GM23338 (cell line): Measurements from ENCODE around the gene GJA8. TPM values are rescaled to one million over a fixed set of nuclear protein-coding genes. Genes with fewer than 3 reads are reported as not detected.

Experiments
- ATAC-seq: fragments of 200-7000 bp; cut with Tn5 transposase; 3 replicates; pipeline ENCODE4 v1.9.1; 2020
- DNase-seq: peaks from one replicate; pipeline ENCODE4 v3.0.0-alpha.2; 2015; ENCODE audit warnings: low spot score
- H2AFZ ChIP-seq: fragments of 200-600 bp; sonication (generic); 2 replicates; pipeline ENCODE4 v1.8.0; 2016; ENCODE audit warnings: antibody characterized with exemption, mild to moderate bottlenecking, moderate library complexity
- H3F3A ChIP-seq: fragments of 200-600 bp; sonication (generic); replicated peaks from 2 replicates; pipeline ENCODE4 v1.8.0; 2017; ENCODE audit warnings: antibody characterized with exemption, mixed run types, low read depth
- H3K27ac ChIP-seq: fragments of 200-600 bp; sonication (generic); 2 replicates; pipeline ENCODE4 v1.6.1; 2016; ENCODE audit warnings: low read depth
- H3K27me3 ChIP-seq: fragments of 200-600 bp; sonication (generic); 2 replicates; pipeline ENCODE4 v1.8.0; 2016; ENCODE audit warnings: mild to moderate bottlenecking, mixed run types, moderate library complexity; ENCODE audit not compliant: insufficient read depth
- H3K36me3 ChIP-seq: fragments of 200-600 bp; sonication (generic); 2 replicates; pipeline ENCODE4 v1.8.0; 2016; ENCODE audit warnings: mild to moderate bottlenecking; ENCODE audit not compliant: insufficient read depth
- H3K4me1 ChIP-seq: fragments of 200-600 bp; sonication (generic); 2 replicates; pipeline ENCODE4 v1.8.0; 2016; ENCODE audit warnings: mild to moderate bottlenecking, moderate library complexity; ENCODE audit not compliant: insufficient read depth
- H3K4me2 ChIP-seq: fragments of 200-600 bp; sonication (generic); 2 replicates; pipeline ENCODE4 v1.7.1; 2017; ENCODE audit warnings: mixed run types
- H3K4me3 ChIP-seq: fragments of 200-600 bp; sonication (generic); 2 replicates; pipeline ENCODE4 v1.6.1; 2016; ENCODE audit warnings: mixed run types
- H3K79me2 ChIP-seq: fragments of 200-600 bp; sonication (generic); replicated peaks from 2 replicates; pipeline ENCODE4 v1.8.0; 2017; ENCODE audit warnings: mild to moderate bottlenecking; ENCODE audit not compliant: insufficient read depth
- H3K9me2 ChIP-seq: fragments of 200-600 bp; sonication (generic); 2 replicates; pipeline ENCODE4 v1.8.0; 2017; ENCODE audit not compliant: insufficient read depth
- H4K20me1 ChIP-seq: fragments of 200-600 bp; sonication (generic); replicated peaks from 2 replicates; pipeline ENCODE4 v1.8.0; 2017; ENCODE audit warnings: mild to moderate bottlenecking; ENCODE audit not compliant: insufficient read depth
- H3K27ac Mint-ChIP-seq: 2 replicates; pipeline ENCODE4 v1.8.0; 2020; ENCODE audit warnings: inconsistent platforms, mild to moderate bottlenecking, moderate library complexity, mixed read lengths
- H3K27me3 Mint-ChIP-seq: 3 replicates; pipeline ENCODE4 v1.8.0; 2022; ENCODE audit warnings: low read depth, mild to moderate bottlenecking, moderate library complexity, mixed read lengths, inconsistent platforms; ENCODE audit not compliant: insufficient read depth, poor library complexity
- H3K36me3 Mint-ChIP-seq: 3 replicates; pipeline ENCODE4 v1.8.0; 2021; ENCODE audit warnings: low read depth, mild to moderate bottlenecking, inconsistent platforms, moderate library complexity, mixed read lengths
- H3K4me1 Mint-ChIP-seq: 3 replicates; pipeline ENCODE4 v1.8.0; 2020; ENCODE audit warnings: mild to moderate bottlenecking, inconsistent platforms, mixed read lengths
- H3K4me3 Mint-ChIP-seq: 3 replicates; pipeline ENCODE4 v1.8.0; 2021; ENCODE audit warnings: moderate library complexity, mild to moderate bottlenecking, inconsistent platforms, mixed read lengths
- H3K9me3 Mint-ChIP-seq: 3 replicates; pipeline ENCODE4 v1.8.0; 2020; ENCODE audit warnings: moderate library complexity, mild to moderate bottlenecking, inconsistent platforms, mixed read lengths
- CREB1 ChIP-seq: fragments of 250-450 bp; sonication (Bioruptor Pico); IDR thresholded peaks from 2 replicates; pipeline ENCODE4 v1.5.0; 2020; ENCODE audit warnings: low read depth, mild to moderate bottlenecking, moderate library complexity
- EZH2 ChIP-seq: fragments of 200-600 bp; sonication (generic); IDR thresholded peaks from one replicate; pipeline ENCODE4 v1.8.0; 2017; ENCODE audit warnings: antibody characterized with exemption, mild to moderate bottlenecking, low read depth; ENCODE audit not compliant: unreplicated experiment
- EZH2phosphoT487 ChIP-seq: fragments of 200-600 bp; sonication (generic); IDR thresholded peaks from one replicate; pipeline ENCODE4 v1.8.1; 2018; ENCODE audit warnings: antibody characterized with exemption; ENCODE audit not compliant: unreplicated experiment
- POLR2AphosphoS5 ChIP-seq: IDR thresholded peaks from 2 replicates; pipeline ENCODE4 v1.6.1; 2016; ENCODE audit warnings: antibody characterized with exemption, low read depth
- STAT1 ChIP-seq: IDR thresholded peaks from one replicate; pipeline ENCODE4 v1.6.1; 2016; ENCODE audit warnings: antibody characterized with exemption; ENCODE audit not compliant: unreplicated experiment
- ZNF331 ChIP-seq: fragments of 250-450 bp; sonication (Bioruptor Pico); IDR thresholded peaks from 2 replicates; pipeline ENCODE4 v1.5.0; 2020; ENCODE audit warnings: low read depth, mild to moderate bottlenecking, moderate library complexity
- polyA plus RNA-seq: library from polyadenylated mRNA; unstranded; fragments of >200 nt; fragmentation: Nextera tagmentation; extraction: Ambion mirVana; gene quantifications from 2 replicates; pipeline ENCODE4 v1.2.1, GENCODE V29; 2016
- total RNA-seq: library from RNA; depleted of rRNA; stranded (reverse); fragments of >200 nt; shearing (Covaris generic); gene quantifications from 2 replicates; pipeline ENCODE4 v1.2.3, GENCODE V29; 2014
- TF ChIP-seq, protein P1 (sequence below): fragments of 250-450 bp; sonication (Bioruptor Pico); IDR thresholded peaks from 2 replicates; pipeline ENCODE4 v1.5.0; 2020; ENCODE audit warnings: mild to moderate bottlenecking, moderate library complexity
- TF ChIP-seq, protein P2 (sequence below): IDR thresholded peaks from one replicate; pipeline ENCODE4 v1.6.1; 2018; ENCODE audit warnings: antibody characterized with exemption; ENCODE audit not compliant: unreplicated experiment
- TF ChIP-seq, protein P3 (sequence below): IDR thresholded peaks from 2 replicates; pipeline ENCODE4 v1.6.1; 2016; ENCODE audit warnings: antibody characterized with exemption
- TF ChIP-seq, protein P4 (sequence below), 2 experiments: fragments of 200-600 bp in 1 of 2; sonication (generic) in 1 of 2; conservative IDR thresholded peaks; 2 replicates each; pipeline versions ENCODE4 v1.5.1 to v1.6.1; 2016 to 2017; ENCODE audit warnings: antibody characterized with exemption in 2 of 2, low read depth in 2 of 2, mild to moderate bottlenecking in 2 of 2, moderate library complexity in 1 of 2

Gene GJA8
- total and polyA plus RNA-seq, 2 experiments from 2014 or later: not detected

DNA sequence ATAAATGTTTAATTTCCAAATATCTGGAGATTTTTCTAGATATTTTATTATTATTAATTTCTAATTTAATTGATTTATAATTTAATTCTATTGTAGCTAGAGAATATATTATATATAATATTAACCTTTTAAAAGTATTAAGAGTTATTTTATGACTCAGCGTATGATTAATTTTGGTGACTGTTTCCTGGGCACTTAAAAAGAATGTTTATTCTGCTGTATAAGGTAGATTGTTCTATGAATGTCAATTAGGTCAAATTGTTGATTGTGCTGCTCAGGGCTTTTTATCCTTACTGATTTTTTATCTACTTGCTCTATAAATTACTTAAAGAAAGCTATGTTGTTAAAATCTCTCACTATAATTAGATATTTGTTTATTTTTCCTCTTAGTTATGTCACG is 20.1 kb upstream of the GJA8 start:
- no peak overlapping the region for H3K4me3 ChIP-seq
- H3F3A ChIP-seq: no peaks in the 10 kb centered on the region
- no peak overlapping the region for H3K4me2 ChIP-seq
- Mint-ChIP-seq H3K27ac (no peak overlapping the region), H3K9me3 (peaks cover 12% of the 10 kb centered on the region), H3K4me3 (no peak overlapping the region), H3K27me3 (no peaks in the 10 kb centered on the region), H3K4me1 (peaks cover 4% of the 10 kb centered on the region), H3K36me3 (peaks cover 8% of the 10 kb centered on the region; the same call in 2 of the 3 replicates)
- H3K4me1 ChIP-seq: no peaks in the 10 kb centered on the region
- no peak overlapping the region for H3K27ac ChIP-seq
- H3K9me2 ChIP-seq: peaks cover 3% of the 10 kb centered on the region; the same call in 1 of the 2 replicates
- H4K20me1 ChIP-seq: no peaks in the 10 kb centered on the region
- no peaks in the 10 kb centered on the region for H3K79me2 ChIP-seq
- TF ChIP-seq, protein P1, sequence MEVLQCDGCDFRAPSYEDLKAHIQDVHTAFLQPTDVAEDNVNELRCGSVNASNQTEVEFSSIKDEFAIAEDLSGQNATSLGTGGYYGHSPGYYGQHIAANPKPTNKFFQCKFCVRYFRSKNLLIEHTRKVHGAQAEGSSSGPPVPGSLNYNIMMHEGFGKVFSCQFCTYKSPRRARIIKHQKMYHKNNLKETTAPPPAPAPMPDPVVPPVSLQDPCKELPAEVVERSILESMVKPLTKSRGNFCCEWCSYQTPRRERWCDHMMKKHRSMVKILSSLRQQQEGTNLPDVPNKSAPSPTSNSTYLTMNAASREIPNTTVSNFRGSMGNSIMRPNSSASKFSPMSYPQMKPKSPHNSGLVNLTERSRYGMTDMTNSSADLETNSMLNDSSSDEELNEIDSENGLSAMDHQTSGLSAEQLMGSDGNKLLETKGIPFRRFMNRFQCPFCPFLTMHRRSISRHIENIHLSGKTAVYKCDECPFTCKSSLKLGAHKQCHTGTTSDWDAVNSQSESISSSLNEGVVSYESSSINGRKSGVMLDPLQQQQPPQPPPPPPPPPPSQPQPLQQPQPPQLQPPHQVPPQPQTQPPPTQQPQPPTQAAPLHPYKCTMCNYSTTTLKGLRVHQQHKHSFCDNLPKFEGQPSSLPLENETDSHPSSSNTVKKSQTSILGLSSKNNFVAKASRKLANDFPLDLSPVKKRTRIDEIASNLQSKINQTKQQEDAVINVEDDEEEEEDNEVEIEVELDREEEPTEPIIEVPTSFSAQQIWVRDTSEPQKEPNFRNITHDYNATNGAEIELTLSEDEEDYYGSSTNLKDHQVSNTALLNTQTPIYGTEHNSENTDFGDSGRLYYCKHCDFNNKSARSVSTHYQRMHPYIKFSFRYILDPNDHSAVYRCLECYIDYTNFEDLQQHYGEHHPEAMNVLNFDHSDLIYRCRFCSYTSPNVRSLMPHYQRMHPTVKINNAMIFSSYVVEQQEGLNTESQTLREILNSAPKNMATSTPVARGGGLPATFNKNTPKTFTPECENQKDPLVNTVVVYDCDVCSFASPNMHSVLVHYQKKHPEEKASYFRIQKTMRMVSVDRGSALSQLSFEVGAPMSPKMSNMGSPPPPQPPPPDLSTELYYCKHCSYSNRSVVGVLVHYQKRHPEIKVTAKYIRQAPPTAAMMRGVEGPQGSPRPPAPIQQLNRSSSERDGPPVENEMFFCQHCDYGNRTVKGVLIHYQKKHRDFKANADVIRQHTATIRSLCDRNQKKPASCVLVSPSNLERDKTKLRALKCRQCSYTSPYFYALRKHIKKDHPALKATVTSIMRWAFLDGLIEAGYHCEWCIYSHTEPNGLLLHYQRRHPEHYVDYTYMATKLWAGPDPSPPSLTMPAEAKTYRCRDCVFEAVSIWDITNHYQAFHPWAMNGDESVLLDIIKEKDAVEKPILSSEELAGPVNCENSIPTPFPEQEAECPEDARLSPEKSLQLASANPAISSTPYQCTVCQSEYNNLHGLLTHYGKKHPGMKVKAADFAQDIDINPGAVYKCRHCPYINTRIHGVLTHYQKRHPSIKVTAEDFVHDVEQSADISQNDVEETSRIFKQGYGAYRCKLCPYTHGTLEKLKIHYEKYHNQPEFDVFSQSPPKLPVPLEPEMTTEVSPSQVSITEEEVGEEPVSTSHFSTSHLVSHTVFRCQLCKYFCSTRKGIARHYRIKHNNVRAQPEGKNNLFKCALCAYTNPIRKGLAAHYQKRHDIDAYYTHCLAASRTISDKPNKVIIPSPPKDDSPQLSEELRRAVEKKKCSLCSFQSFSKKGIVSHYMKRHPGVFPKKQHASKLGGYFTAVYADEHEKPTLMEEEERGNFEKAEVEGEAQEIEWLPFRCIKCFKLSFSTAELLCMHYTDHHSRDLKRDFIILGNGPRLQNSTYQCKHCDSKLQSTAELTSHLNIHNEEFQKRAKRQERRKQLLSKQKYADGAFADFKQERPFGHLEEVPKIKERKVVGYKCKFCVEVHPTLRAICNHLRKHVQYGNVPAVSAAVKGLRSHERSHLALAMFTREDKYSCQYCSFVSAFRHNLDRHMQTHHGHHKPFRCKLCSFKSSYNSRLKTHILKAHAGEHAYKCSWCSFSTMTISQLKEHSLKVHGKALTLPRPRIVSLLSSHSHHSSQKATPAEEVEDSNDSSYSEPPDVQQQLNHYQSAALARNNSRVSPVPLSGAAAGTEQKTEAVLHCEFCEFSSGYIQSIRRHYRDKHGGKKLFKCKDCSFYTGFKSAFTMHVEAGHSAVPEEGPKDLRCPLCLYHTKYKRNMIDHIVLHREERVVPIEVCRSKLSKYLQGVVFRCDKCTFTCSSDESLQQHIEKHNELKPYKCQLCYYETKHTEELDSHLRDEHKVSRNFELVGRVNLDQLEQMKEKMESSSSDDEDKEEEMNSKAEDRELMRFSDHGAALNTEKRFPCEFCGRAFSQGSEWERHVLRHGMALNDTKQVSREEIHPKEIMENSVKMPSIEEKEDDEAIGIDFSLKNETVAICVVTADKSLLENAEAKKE (CRISPR knock-in tag): no peak
- no peak for TF ChIP-seq ZNF331 (CRISPR knock-in tag)
- TF ChIP-seq CREB1 (CRISPR knock-in tag): no peak
- TF ChIP-seq EZH2: no peak
- TF ChIP-seq, protein P2, sequence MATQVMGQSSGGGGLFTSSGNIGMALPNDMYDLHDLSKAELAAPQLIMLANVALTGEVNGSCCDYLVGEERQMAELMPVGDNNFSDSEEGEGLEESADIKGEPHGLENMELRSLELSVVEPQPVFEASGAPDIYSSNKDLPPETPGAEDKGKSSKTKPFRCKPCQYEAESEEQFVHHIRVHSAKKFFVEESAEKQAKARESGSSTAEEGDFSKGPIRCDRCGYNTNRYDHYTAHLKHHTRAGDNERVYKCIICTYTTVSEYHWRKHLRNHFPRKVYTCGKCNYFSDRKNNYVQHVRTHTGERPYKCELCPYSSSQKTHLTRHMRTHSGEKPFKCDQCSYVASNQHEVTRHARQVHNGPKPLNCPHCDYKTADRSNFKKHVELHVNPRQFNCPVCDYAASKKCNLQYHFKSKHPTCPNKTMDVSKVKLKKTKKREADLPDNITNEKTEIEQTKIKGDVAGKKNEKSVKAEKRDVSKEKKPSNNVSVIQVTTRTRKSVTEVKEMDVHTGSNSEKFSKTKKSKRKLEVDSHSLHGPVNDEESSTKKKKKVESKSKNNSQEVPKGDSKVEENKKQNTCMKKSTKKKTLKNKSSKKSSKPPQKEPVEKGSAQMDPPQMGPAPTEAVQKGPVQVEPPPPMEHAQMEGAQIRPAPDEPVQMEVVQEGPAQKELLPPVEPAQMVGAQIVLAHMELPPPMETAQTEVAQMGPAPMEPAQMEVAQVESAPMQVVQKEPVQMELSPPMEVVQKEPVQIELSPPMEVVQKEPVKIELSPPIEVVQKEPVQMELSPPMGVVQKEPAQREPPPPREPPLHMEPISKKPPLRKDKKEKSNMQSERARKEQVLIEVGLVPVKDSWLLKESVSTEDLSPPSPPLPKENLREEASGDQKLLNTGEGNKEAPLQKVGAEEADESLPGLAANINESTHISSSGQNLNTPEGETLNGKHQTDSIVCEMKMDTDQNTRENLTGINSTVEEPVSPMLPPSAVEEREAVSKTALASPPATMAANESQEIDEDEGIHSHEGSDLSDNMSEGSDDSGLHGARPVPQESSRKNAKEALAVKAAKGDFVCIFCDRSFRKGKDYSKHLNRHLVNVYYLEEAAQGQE: no peak
- TF ChIP-seq, protein P3, sequence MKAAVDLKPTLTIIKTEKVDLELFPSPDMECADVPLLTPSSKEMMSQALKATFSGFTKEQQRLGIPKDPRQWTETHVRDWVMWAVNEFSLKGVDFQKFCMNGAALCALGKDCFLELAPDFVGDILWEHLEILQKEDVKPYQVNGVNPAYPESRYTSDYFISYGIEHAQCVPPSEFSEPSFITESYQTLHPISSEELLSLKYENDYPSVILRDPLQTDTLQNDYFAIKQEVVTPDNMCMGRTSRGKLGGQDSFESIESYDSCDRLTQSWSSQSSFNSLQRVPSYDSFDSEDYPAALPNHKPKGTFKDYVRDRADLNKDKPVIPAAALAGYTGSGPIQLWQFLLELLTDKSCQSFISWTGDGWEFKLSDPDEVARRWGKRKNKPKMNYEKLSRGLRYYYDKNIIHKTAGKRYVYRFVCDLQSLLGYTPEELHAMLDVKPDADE: no peak
- TF ChIP-seq, protein P4, sequence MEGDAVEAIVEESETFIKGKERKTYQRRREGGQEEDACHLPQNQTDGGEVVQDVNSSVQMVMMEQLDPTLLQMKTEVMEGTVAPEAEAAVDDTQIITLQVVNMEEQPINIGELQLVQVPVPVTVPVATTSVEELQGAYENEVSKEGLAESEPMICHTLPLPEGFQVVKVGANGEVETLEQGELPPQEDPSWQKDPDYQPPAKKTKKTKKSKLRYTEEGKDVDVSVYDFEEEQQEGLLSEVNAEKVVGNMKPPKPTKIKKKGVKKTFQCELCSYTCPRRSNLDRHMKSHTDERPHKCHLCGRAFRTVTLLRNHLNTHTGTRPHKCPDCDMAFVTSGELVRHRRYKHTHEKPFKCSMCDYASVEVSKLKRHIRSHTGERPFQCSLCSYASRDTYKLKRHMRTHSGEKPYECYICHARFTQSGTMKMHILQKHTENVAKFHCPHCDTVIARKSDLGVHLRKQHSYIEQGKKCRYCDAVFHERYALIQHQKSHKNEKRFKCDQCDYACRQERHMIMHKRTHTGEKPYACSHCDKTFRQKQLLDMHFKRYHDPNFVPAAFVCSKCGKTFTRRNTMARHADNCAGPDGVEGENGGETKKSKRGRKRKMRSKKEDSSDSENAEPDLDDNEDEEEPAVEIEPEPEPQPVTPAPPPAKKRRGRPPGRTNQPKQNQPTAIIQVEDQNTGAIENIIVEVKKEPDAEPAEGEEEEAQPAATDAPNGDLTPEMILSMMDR (conservative IDR thresholded peaks at IDR 0.05; ENCODE audit: low read depth in 2 of 2): no peak
- TF ChIP-seq EZH2phosphoT487: no peak
- no peak for TF ChIP-seq POLR2AphosphoS5
- no peak for TF ChIP-seq STAT1
- H3K27me3 ChIP-seq: no peaks in the 10 kb centered on the region
- H2AFZ ChIP-seq: no peak overlapping the region
- ATAC-seq (no peak), DNase-seq (no peak)
- 0 out of 2 replicates have a peak, but pooled peaks cover 7% of the 10 kb centered on the region for H3K36me3 ChIP-seq
